HG03108 (cell line): ENCODE measurements around the gene TRPM6.

Source experiments
- ATAC-seq: cut with Tn5 transposase; IDR thresholded peaks from one replicate; pipeline ENCODE4 v1.9.1; 2021; ENCODE audit warnings: moderate library complexity; ENCODE audit not compliant: unreplicated experiment

Gene TRPM6

GRCh38 chr9:74777136-74777879, 110.4 kb downstream of the TRPM6 start:
- ATAC-seq, result no peak

GRCh38 chr9:74775396-74775795, 112.3 kb downstream of the TRPM6 start:
- ATAC-seq, result no peak

GRCh38 chr9:74773886-74774479, 113.7 kb downstream of the TRPM6 start:
- ATAC-seq, result peak; percentile 57

GRCh38 chr9:74772121-74772520, 115.6 kb downstream of the TRPM6 start:
- ATAC-seq, result peak; percentile 57

DNA sequence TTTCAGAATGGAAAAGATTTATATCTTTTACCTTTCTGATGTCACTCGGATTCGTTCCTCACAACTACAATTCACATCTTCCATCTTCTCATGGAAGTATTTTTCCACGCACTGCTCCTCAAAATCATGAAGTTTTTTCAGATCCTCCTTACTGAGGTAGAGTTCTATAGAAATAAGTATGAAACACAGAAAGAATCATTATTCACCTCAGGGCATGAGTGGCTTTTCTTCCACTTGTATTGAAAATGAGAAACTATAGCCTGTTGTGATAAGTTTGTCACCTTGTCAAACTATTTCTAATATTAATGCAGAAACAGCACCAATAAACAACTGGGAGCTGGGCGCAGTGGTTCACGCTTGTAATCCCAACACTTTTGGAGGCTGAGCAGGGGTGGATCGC, 116.0 kb downstream of the TRPM6 start:
- ATAC-seq, result no peak

GRCh38 chr9:74771262-74771585, 116.5 kb downstream of the TRPM6 start:
- no peak for ATAC-seq

GRCh38 chr9:74770508-74771261, 117.0 kb downstream of the TRPM6 start:
- no peak for ATAC-seq

GRCh38 chr9:74765481-74765971, 122.2 kb downstream of the TRPM6 start:
- no peak for ATAC-seq

DNA sequence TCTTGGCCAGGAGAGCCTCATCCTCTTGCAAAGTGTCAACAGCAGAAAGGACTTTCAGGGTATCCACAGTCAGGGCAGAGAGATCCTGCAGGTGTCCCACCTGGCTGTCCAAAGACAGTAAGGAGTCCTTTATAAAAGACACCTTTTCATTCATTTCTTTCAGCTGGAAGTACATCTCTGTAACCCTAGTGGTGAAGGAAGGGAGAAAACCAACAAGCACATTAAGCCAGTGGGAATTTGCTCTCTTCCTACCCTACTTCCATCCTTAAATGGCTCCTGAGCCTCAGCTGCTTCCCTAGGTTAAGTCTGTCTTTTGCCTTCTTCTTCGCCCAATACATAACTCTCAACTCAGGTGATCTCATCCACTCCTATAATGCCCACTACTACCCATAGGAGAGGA, 124.8 kb downstream of the TRPM6 start:
- no peak for ATAC-seq

GRCh38 chr9:74760031-74760700, 127.6 kb downstream of the TRPM6 start:
- ATAC-seq, result no peak

DNA sequence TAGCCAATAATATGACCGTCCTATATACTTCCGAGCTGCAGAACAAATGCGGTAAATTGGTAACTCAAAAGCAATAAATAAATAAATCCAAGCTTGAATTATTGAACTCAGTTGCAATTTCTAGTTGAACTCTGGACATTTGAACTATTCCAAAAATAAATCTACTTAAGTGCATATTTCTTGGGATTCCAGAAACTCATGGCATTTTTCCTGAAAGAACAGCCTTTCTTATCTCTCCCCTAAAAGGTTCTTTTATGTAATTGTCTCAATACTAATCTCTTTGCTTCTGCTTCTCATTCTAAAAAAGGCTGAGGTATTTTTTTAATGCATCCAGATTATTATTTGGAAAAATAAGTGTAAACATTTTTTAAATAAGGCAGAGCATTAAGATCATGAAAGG, 131.7 kb downstream of the TRPM6 start:
- no peak for ATAC-seq

GRCh38 chr9:74755355-74755754, 132.4 kb downstream of the TRPM6 start:
- ATAC-seq, result no peak

GRCh38 chr9:74753650-74754049, 134.1 kb downstream of the TRPM6 start:
- no peak for ATAC-seq

GRCh38 chr9:74748966-74749365, 138.8 kb downstream of the TRPM6 start:
- no peak for ATAC-seq

- no peak for ATAC-seq
These were observed 144.7 kb downstream of the TRPM6 start for GRCh38 chr9:74742792-74743730.

DNA sequence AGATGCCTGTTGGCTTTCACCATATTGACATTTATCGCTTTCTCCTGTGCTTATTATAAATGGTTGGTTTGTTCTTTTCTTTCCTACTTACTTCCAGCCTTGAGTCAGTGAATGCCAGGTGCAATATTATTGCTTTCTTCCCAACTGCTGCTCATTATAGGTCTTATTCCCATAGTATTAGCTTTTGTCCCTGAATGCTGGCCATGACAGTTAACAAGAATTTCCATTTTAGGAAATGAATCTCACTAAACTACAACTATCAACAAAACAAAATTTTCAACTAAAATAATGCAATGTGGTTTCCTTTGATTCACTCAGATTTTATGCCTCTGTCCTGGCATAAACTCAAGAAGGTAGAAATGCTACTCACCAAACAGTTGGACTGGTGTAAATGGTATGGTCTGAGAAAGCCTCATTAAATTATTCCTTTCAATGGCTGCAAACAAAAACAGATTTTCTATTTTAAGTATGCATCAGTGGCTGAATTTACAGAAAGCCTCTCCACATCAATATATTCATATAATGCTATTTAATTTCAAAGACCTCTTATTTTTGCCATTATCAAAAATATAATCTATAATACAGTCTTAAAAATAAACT, 145.4 kb downstream of the TRPM6 start:
- ATAC-seq, result no peak

DNA sequence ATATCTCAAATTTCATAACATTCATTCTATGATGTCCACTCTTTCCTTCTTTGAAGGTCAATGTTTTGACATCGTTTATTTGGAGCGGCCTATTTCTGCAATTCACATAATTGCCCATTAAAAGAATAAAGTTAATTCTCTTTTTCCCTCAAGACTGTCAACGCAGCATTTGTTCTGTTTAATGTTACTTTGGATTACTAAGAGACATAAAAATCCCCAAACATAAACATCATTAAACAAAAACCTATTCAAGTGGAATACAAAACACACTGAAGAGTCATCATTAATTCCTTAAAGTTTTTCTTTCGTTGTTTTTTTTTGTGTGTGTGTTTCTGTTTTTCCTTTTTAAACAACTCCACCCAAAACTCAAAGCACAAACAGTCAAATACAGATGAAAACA, 151.1 kb downstream of the TRPM6 start:
- ATAC-seq, result no peak

DNA sequence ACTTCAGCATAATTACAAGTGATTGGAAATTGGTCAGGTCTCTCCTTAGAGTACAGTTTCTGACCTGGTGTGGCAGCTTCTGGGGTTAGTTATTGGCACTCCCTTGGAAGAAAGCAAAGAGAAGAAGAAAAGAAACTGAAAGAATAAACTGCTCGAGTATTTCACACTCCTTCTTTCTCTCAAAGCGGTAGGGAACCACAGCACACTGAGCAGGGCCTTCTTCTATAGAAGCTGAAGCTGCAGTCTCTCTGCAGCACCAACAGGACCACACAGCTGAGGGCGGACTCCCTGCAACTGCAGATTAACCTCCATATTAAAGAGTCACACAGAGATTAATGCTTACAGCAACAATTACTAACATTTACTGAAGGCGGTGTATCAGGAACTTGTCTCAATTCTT, 152.0 kb downstream of the TRPM6 start:
- ATAC-seq, result no peak

DNA sequence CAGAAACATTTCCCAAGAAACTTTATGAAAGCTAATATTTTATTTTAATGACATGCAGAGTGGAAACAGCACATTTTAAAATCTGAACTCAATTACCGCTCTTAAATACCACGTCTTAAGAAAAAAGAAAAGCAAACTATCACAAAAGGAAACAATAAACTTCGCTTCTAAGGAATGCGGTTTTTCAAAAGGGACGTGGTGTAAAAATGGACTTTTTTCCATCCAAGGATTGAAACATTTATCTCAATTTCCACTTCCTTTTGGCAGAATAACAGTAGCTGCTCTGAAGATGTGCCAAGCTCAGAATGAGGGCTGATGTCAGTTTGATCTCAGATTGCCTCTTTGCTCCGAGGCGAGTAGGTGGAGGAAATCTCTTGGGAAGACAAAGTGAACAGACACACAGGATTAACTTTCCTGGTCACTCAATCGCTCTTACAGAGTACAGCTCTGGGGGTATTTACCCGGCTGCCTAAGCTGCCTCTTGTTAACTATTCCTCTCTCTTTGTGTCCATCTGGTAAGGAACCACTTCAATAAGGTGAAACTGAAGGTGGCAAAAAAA, 158.5 kb downstream of the TRPM6 start:
- ATAC-seq, result no peak

GRCh38 chr9:74728176-74728575, 159.5 kb downstream of the TRPM6 start:
- no peak for ATAC-seq
